NK-92 (cell line): Measurements from ENCODE around the gene IP6K3.

Experiments used
- DNase-seq: peaks from one replicate; lab custom pipeline; 2025; ENCODE audit not compliant: unreplicated experiment; lab: John Stamatoyannopoulos, UW

The IP6K3 gene

DNA sequence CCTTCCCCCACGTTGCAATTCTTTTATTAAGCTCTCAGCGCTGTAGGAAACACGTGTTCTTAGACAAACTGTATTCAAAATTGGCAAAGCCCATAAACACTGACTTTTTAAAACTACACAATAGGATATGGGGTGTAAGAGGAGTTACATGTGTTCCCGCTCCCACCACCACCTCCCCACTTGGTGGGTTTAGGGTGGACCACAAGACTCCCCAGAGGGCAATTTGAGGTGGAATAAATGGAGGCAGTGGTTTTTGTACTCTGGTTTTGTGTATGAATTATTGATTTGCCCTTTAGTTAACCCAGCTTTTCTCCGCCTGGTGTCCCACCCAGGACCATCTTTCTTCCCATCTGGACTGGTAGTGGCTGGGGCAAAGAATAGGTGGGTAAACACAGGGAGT is 38.9 kb downstream of the IP6K3 start:
- DNase-seq: no peak

DNA sequence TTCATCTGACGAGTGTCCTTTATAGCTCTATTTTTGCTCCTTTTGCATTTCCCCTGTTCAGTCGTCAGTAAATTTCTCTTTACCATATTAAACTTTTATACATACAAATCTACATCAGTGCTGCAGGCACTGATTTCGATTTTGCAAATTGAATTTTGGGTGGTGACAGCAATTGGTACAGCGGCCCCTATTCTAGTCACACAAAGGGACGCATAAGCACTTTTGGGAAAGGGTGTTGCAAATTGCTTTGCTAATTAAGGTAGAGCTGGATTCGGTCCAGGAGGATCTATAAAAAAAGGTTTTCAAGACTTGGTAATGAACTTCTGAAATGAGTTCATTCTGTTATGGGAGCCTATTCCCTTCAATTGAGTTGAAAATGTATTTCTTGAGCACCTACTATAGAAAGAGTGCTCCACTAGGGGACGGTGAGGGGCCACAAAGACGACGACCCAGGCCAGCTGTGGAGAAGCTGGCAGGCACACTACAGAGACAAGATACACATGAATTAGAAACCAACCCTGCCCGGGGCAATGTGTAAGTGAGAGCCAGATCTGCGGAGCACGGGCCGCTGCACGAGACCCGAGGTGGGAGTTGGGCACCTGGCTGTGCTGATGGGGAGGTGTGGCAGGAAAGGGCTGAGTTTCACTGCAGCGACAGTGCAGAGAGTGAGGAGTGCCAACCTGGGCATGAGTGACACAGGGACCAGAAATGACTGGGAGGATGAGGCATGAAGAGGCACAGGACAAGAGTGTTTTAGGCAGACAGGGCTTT is 40.6 kb downstream of the IP6K3 start:
- no peak for DNase-seq

- no peak for DNase-seq
These were observed 41.3 kb downstream of the IP6K3 start for GRCh38 chr6:33705268-33705885.

GRCh38 chr6:33704215-33705066 is 42.3 kb downstream of the IP6K3 start:
- DNase-seq: no peak

- no peak for DNase-seq
These were observed 44.2 kb downstream of the IP6K3 start for GRCh38 chr6:33702345-33702977.

DNA sequence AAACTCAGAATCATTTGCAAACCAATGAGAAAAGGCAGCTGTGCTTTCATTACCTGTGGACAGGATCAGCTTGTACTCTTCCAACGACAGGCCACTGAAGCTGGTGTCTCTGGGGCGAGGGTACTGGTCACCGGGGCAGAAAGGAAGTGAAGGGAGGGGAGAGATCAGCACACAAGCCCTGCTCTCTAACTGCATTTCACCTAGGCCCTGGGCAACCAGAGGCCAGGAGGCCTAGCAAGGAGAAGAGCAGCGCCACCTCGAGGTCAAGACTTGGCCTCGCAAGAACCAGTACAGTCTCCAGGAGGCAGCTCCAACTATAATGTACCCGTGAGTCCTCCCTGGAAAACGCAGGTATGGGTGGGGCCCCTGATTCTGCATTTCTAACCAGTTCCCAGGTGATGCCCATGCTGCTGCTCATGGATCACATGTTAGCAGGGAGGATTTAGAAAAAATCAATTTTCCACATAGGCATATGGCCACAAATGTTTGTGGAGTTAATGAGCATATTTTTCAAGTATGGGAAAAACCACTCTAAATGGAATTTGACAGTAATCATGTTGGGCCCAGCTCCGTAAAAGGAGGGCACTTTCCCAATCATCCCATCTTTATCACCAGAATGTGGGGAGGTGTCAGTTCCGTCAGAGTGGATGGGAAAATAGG is 46.2 kb downstream of the IP6K3 start:
- DNase-seq: no peak

DNA sequence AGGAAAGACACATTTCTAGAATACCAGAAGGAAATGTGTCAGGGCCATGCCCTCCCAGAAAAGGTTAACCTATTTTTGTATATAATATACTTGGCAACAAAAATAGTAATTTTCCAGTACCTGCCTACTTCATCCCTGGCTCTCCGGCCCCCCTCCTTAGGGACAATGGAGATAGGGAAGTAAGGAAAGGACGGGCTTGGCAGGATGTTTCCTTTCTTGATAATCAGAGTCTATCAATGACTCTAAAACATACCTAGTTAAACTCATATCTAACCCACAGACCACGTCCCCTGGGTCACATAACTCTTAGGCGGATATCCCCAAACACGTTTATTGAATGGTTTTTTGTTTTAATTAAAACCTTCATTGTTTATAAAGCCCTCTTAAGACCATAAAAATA is 47.0 kb downstream of the IP6K3 start:
- no peak for DNase-seq

DNA sequence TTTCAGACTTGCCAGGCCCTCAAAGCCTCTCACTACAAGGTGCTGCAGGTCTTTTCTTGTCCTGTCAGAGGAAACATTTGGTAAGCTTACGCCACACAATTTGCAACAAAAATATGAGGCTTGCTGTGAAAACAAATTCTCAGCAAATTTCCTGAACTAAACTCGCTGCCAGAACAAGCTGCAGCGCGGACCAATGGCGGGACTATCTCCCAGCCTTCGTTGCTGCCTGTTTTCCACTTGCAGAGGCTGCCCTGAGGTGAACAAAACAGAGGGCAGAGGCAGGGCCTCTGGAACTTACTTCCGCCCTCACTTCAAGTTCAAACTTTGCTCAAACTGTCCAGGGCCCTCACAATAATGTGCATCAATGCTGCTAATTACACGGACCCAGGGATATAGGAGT is 47.6 kb downstream of the IP6K3 start:
- DNase-seq: no peak

GRCh38 chr6:33698494-33698893 is 48.2 kb downstream of the IP6K3 start:
- DNase-seq: no peak

DNA sequence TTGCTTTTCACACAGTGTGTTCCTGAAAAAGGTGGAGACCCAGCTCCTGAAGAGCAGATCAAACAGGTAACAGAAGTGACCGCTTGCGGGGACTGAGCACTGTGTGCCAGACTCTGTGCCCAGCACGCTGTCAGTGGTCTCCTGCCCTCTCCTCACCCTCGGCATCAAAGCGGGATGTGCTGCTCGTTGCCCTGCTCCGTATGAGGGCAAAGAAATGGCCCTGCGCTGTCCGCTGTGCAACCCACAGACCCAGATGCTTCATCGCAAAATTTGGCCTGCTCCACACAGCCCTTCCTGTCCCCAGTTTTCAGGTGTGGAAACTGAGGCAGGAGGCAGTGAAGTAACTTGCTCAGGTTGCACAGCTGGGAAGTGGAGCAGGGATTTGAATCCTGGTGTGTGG is 48.9 kb downstream of the IP6K3 start:
- no peak for DNase-seq

GRCh38 chr6:33696548-33697518 is 49.9 kb downstream of the IP6K3 start:
- no peak for DNase-seq

DNA sequence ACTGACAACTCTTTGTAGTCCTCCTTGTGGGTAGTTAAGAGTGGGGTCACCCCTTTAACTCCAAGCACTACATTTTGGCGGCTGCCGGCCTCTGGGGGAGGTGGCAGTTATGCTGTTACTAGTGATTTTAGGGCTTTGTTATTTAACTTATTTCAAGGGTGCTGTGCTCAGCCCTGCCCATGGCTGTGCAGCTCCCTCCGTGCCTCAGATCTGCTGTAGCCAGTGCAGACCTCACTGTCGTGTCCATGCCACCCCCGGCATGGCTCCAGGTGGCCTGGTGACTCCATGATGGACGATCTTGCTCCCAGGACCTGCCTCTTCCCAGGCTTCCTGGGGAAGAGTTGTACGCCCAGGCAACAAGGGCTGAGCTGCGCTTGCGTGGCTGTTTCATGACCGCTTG is 50.6 kb downstream of the IP6K3 start:
- no peak for DNase-seq

DNA sequence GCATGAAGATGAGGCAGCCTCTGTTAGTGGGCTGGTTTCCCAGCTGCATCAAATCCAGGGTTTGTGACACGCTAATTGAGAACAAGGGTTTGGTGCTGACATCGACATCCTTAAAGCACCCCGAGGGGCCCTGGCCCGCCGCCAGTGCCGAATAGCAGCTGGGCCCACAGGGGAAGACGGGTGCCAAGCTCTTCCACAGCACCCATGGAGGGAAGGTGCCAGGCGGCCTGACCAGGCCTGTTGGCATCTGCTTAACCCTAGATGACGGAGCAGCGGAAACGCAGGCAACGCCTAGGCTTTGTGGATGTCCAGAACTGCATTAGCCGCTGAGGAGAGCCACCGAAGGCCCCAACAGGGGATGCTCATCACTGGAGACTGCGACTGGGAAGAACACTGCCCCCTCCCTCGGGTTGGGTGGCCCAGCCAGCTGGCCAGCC is 51.2 kb downstream of the IP6K3 start:
- no peak for DNase-seq

DNA sequence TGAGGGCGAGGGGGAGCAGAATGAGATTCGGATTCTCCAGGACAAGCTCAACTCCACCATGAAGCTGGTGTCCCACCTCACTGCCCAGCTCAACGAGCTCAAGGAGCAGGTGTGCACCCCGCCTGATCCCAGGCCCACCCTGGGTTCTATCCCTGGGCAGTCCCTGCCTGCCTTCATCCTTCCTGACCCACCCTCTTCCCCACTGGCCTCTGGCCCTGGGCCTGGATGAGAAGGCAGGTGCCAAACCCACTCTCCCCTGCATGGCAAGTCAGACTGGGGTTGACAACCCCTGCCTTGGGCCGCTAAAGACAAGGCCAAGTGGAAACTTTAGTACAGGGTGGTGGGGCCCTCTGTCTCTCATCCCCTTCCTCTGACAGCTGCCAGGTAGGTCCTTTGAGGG is 51.7 kb downstream of the IP6K3 start:
- DNase-seq: no peak

- DNase-seq: no peak
These were observed 52.2 kb downstream of the IP6K3 start for GRCh38 chr6:33694401-33694931.

DNA sequence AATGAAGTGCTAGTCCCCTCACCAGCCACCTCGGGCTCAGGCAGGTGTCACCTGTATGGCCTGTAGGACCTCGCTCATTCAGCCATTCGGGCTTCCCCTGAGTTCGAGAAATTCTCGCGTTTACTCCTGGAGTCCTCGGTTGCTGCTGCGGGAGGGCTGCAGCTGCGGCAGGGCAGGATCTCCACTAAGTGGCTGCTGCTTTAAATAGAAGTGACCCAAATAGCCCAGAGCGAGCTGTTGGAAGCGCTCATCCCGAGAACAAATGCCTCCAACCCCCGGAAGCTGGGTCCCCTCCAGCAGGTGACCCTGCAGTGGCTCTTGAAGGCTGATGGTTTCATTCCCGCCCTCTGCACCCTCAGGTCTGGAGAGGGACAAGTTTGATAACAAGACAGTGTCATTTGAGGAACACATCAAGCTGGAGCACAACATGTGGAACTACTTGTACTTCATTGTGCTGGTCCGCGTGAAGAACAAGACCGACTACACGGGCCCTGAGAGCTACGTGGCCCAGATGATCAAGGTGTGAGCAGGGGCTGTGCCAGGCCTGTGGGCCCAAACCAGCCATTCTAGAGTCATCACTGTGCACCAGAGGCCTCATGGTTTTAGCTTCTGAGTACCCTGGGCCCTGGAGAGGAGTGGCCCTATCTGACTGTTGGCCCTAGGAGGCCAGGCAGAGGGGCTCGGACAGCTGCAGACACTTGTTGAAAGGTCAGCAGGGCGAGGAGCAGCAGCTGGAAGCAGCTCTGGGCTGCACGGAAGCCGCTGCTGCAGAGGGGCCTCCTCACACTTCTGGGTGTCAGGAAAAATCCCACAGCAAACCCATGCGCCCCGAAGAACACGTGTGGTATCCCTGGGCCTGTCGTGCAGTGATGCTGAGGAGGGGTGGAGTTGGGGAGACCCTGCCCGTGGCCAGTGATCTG is 53.3 kb downstream of the IP6K3 start:
- DNase-seq: no peak

- no peak for DNase-seq
These were observed 53.9 kb downstream of the IP6K3 start for GRCh38 chr6:33692760-33693158.

- no peak for DNase-seq
These were observed 54.5 kb downstream of the IP6K3 start for GRCh38 chr6:33692078-33692759.
